CD4-positive, alpha-beta memory T cell (primary cell): ENCODE measurements around the gene RIT1. TPM values are rescaled to one million over a fixed set of nuclear protein-coding genes. Genes with fewer than 3 reads are reported as not detected.

Experiments used
- CTCF ChIA-PET: fragments of 350-600 bp; sonication (Branson Sonifier 250); formaldehyde crosslinking; loops from one replicate; lab custom pipeline; 2021; ENCODE audit warnings: inconsistent platforms; ENCODE audit not compliant: partially characterized antibody; lab: Charles Lee
- POLR2A ChIA-PET: fragments of 350-600 bp; sonication (Branson Sonifier 250); formaldehyde crosslinking; loops from one replicate; lab custom pipeline; 2021; ENCODE audit not compliant: partially characterized antibody; lab: Charles Lee
- DNase-seq, 5 donors: peaks; one replicate each; pipeline versions ENCODE4 v3.0.0 to v3.0.0-alpha.2; 2020 to 2022; ENCODE audit warnings: mixed read lengths in 1 of 5
- H3K27ac ChIP-seq: one replicate; pipeline ENCODE4 v1.7.0; 2013; ENCODE audit warnings: low read depth, low read length
- H3K27me3 ChIP-seq: 2 replicates; pipeline ENCODE4 v1.7.0; 2013; ENCODE audit warnings: mild to moderate bottlenecking, low read length, moderate library complexity; ENCODE audit not compliant: insufficient read depth
- H3K36me3 ChIP-seq: 2 replicates; pipeline ENCODE4 v1.7.0; 2013; ENCODE audit warnings: mild to moderate bottlenecking, low read length, moderate library complexity; ENCODE audit not compliant: insufficient read depth
- H3K4me1 ChIP-seq: 2 replicates; pipeline ENCODE4 v1.7.0; 2013; ENCODE audit warnings: mild to moderate bottlenecking, low read length, moderate library complexity; ENCODE audit not compliant: insufficient read depth
- H3K4me3 ChIP-seq, 2 donors: one replicate each; pipeline ENCODE4 v1.7.0; 2013; ENCODE audit warnings: low read length in 2 of 2, mild to moderate bottlenecking in 1 of 2
- H3K9me3 ChIP-seq, 2 donors: one replicate each; pipeline ENCODE4 v1.7.0; 2013; ENCODE audit warnings: low read length in 2 of 2, control low read depth in 1 of 2; ENCODE audit not compliant: control insufficient read depth in 1 of 2
- H3K27ac Mint-ChIP-seq, 7 donors: one replicate each; pipeline ENCODE4 v1.8.0; 2020 to 2021; ENCODE audit warnings: mixed read lengths in 7 of 7, mild to moderate bottlenecking in 6 of 7, inconsistent platforms in 3 of 7, moderate library complexity in 3 of 7
- H3K27me3 Mint-ChIP-seq, 2 donors: one replicate each; pipeline ENCODE4 v1.8.0; 2020 to 2021; ENCODE audit warnings: mixed read lengths in 2 of 2
- H3K36me3 Mint-ChIP-seq, 2 donors: one replicate each; pipeline ENCODE4 v1.8.0; 2020 to 2021; ENCODE audit warnings: mixed read lengths in 2 of 2, inconsistent platforms in 1 of 2, mild to moderate bottlenecking in 1 of 2
- H3K4me1 Mint-ChIP-seq, 4 donors: one replicate each; pipeline ENCODE4 v1.8.0; 2020 to 2021; ENCODE audit warnings: mixed read lengths in 4 of 4, mild to moderate bottlenecking in 1 of 4
- H3K4me3 Mint-ChIP-seq, 8 donors: one replicate each; pipeline ENCODE4 v1.8.0; 2020 to 2021; ENCODE audit warnings: mixed read lengths in 8 of 8, mild to moderate bottlenecking in 7 of 8, moderate library complexity in 6 of 8, inconsistent platforms in 3 of 8
- H3K9me3 Mint-ChIP-seq, 8 donors: one replicate each; pipeline ENCODE4 v1.8.0; 2020 to 2021; ENCODE audit warnings: mixed read lengths in 8 of 8, mild to moderate bottlenecking in 5 of 8, inconsistent platforms in 3 of 8, moderate library complexity in 1 of 8
- intact Hi-C: fragments of 100-400 bp; cut with micrococcal nuclease; formaldehyde crosslinking; loops from one replicate; pipeline ENCODE4 v1.15.1; 2023
- polyA plus RNA-seq, 2 donors: library from polyadenylated mRNA; unstranded; fragments of 300-500 nt; fragmentation: Illumina TruSeq; gene quantifications; one replicate each; pipeline ENCODE4 v1.2.3, GENCODE V29; 2021
- total RNA-seq, 2 experiments: library from RNA; stranded (reverse); gene quantifications; one replicate each; pipeline ENCODE4 v1.2.3, GENCODE V29; 2021

The RIT1 gene
- total and polyA plus RNA-seq, 4 experiments from 2014 or later: 14.1 to 48.0 (median 32.7) TPM

DNA sequence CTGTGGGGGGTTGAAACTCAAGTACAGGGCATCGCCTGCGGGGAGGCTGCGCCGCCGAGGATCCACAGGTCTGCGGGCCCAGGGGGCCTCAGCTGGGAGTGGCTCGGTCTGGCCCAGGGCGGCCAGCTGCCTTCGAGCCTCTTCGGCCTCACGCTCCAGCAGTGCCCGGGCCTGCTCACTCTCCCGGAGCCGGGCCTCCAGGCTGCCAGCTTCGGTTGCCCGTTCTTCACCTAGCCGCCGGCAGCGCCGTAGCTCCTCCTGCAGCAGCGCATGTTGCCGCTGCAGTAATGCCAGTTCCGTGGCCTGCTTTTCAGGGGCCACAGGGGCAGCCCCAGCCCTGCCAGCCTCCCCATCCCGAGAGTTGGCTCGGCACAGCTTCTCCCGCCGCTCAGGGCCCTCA lies 39.7 kb upstream of the RIT1 start:
- Histone ChIP-seq H3K36me3 (peaks cover 67% of the 10 kb centered on the region), H3K4me1 (peaks cover 18% of the 10 kb centered on the region), H3K27ac (no peak overlapping the region), H3K4me3 (no peak overlapping the region), H3K27me3 (no peaks in the 10 kb centered on the region), H3K9me3 (no peaks in the 10 kb centered on the region)
- no peak for DNase-seq
- CTCF ChIA-PET: interaction anchor here (0.9 to 1.4 kb wide), 2 partner anchors 17 to 39 kb away, joined by 3 to 4 read pairs; no protein-coding TSS in a partner anchor
- Mint-ChIP-seq H3K36me3 (peaks cover 39 to 66% of the 10 kb centered on the region in 2 donors), H3K27ac (peak overlapping the region in 1 of 7 donors; percentile 80), H3K27me3 (no peaks in the 10 kb centered on the region), H3K4me1 (peaks cover 10 to 16% (median 14%) of the 10 kb centered on the region in 4 donors), H3K9me3 (no peaks in the 10 kb centered on the region), H3K4me3 (no peak overlapping the region)
- intact Hi-C loops: no loop called here
- POLR2A ChIA-PET: interaction anchor here (0.6 to 2.2 kb wide), 2 partner anchors 26 to 385 kb away, joined by 3 to 8 read pairs; no protein-coding TSS in a partner anchor

DNA sequence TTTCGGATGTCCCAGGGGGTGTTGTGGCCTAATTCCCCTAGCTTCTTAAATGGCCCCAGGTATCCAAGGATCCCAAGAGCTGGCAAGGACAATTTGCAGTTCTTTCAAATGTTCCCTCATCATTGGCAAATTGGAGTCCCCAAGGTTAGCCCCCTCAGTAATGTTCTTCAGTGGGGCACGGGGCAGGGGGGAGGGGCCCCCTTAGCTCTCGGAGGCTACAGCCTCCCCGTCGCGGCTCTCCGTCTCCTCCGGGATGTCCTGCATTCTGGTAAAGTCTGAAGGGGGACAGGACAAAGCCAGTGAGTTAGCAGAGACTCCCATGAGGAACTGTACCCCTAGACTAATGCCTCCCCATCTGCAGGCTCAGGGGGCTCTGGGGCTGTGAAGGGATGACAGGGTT lies 36.6 kb upstream of the RIT1 start:
- Mint-ChIP-seq H3K4me3 (no peak overlapping the region), H3K27me3 (no peaks in the 10 kb centered on the region), H3K9me3 (no peaks in the 10 kb centered on the region), H3K27ac (peak overlapping the region in 3 of 7 donors; percentile 4 to 84 (median 50)), H3K36me3 (peaks cover 23 to 48% of the 10 kb centered on the region in 2 donors), H3K4me1 (peaks cover 15 to 38% (median 26%) of the 10 kb centered on the region in 4 donors)
- no peaks in the 10 kb centered on the region for H3K9me3 ChIP-seq
- intact Hi-C loops: no loop called here
- CTCF ChIA-PET: interaction anchor here (1.0 to 1.3 kb wide), 3 partner anchors 9 to 35 kb away, joined by 3 to 4 read pairs (median 3); no protein-coding TSS in a partner anchor
- H3K36me3 ChIP-seq: peaks cover 43% of the 10 kb centered on the region
- DNase-seq: no peak
- no peaks in the 10 kb centered on the region for H3K27me3 ChIP-seq
- H3K27ac ChIP-seq: no peak overlapping the region
- peaks cover 35% of the 10 kb centered on the region for H3K4me1 ChIP-seq
- POLR2A ChIA-PET: interaction anchor here (1.2 to 2.6 kb wide), 3 partner anchors 14 to 36 kb away, joined by 3 to 14 read pairs (median 5); partner anchors contain the start of genes ARHGEF2 and KHDC4
- H3K4me3 ChIP-seq: no peak overlapping the region

DNA sequence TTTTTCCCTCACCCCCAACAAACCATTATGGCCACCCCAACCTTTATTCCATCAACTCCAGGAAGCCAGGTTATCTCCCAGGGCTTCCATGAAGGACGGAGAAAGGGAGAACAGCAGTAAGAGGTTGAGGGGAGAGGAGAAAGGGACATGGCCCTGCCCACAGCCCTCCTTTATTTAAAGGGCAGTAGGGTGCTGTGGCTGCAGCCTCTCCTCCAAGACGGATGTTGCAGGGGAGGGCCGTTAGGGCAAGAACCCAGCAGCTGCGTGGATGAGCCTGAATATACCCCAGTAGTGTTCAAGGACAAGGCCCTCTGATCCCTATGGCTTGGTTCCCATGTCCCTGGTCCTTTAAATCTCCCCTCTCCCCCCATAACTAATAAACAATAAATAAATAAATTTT lies 36.1 kb upstream of the RIT1 start:
- Histone ChIP-seq H3K4me3 (no peak overlapping the region), H3K9me3 (no peaks in the 10 kb centered on the region), H3K36me3 (peaks cover 39% of the 10 kb centered on the region), H3K27me3 (no peaks in the 10 kb centered on the region), H3K27ac (peak overlapping the region; percentile 48), H3K4me1 (peaks cover 35% of the 10 kb centered on the region)
- Mint-ChIP-seq H3K4me3 (peak overlapping the region in 2 of 8 donors; percentile 36 to 82), H3K9me3 (no peaks in the 10 kb centered on the region), H3K27me3 (no peaks in the 10 kb centered on the region), H3K4me1 (peaks cover 15 to 41% (median 29%) of the 10 kb centered on the region in 4 donors), H3K27ac (peak overlapping the region; percentile 84 to 95 (median 91)), H3K36me3 (peaks cover 23 to 44% of the 10 kb centered on the region in 2 donors)
- intact Hi-C loops: no loop called here
- CTCF ChIA-PET: interaction anchor here (1.0 to 1.3 kb wide), 2 partner anchors 9 to 35 kb away, joined by 3 read pairs; no protein-coding TSS in a partner anchor
- DNase-seq: no peak
- POLR2A ChIA-PET: interaction anchor here (1.2 to 2.6 kb wide), 3 partner anchors 13 to 36 kb away, joined by 3 to 14 read pairs (median 5); partner anchors contain the start of genes ARHGEF2 and KHDC4

DNA sequence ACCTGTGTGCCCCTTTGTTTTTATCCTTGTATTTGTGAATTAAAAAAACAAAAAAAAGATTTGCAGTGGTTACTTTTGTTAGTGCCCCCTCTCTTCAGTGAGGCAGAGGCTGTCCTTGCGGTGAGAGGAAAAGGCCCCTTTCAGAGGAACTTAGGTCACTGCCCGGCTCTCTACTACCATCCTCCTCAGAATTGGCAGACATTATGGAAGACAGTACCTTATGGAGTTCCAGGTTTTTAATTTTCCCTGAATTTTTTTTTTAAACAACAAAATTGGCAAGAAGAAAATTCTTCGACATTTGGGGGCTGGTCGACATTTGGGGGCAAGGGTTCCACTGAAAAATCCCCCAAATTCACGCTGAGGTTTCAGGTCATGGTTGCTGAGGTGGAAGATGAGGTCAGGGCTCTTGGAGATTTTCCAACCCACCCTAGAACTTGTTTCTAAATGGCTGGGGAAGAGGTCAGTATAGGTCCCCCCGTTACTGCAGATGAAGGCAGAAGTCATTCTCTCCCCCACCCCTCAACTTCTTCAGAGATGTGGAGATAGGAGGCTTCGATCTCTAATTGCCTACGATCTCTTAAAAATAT lies 35.6 kb upstream of the RIT1 start:
- intact Hi-C loops: no loop called here
- Histone ChIP-seq H3K27me3 (no peaks in the 10 kb centered on the region), H3K4me3 (no peak overlapping the region), H3K27ac (peak overlapping the region; percentile 48), H3K9me3 (no peaks in the 10 kb centered on the region), H3K4me1 (peaks cover 36% of the 10 kb centered on the region), H3K36me3 (peaks cover 33% of the 10 kb centered on the region)
- H3K9me3 Mint-ChIP-seq: no peaks in the 10 kb centered on the region
- DNase-seq: no peak
- peak overlapping the region in 6 of 8 donors; percentile 36 to 82 (median 54) for H3K4me3 Mint-ChIP-seq
- peak overlapping the region; percentile 84 to 95 (median 91) for H3K27ac Mint-ChIP-seq
- peaks cover 18 to 38% of the 10 kb centered on the region in 2 donors for H3K36me3 Mint-ChIP-seq
- H3K27me3 Mint-ChIP-seq: no peaks in the 10 kb centered on the region
- ChIA-PET CTCF (interaction anchor here (0.6 to 1.0 kb wide), 3 partner anchors 12 to 32 kb away, joined by 3 to 4 read pairs (median 4); partner anchors contain the start of genes ARHGEF2 and KHDC4), POLR2A (interaction anchor here (0.6 to 10.8 kb wide), 10 partner anchors 10 to 57 kb away, joined by 3 to 179 read pairs (median 4); partner anchors contain the start of genes ARHGEF2 and KHDC4)
- peaks cover 15 to 45% (median 33%) of the 10 kb centered on the region in 4 donors for H3K4me1 Mint-ChIP-seq

GRCh38 chr1:155944444-155944799 lies 33.3 kb upstream of the RIT1 start:
- H3K27ac Mint-ChIP-seq: peak overlapping the region in 6 of 7 donors; percentile 32 to 90 (median 80)
- intact Hi-C loops: no loop called here
- no peak for DNase-seq
- ChIA-PET POLR2A (interaction anchor here (0.8 to 10.8 kb wide), 7 partner anchors 11 to 71 kb away, joined by 3 to 179 read pairs (median 7); partner anchors contain the start of genes ARHGEF2 and KHDC4), CTCF (interaction anchor here (0.6 to 2.5 kb wide), 3 partner anchors 8 to 53 kb away, joined by 3 to 10 read pairs (median 3); no protein-coding TSS in a partner anchor)
- H3K4me1 Mint-ChIP-seq: peaks cover 29 to 65% (median 51%) of the 10 kb centered on the region in 4 donors
- peaks cover 0 to 2% (median 0%) of the 10 kb centered on the region in 8 donors for H3K9me3 Mint-ChIP-seq
- H3K27me3 Mint-ChIP-seq: no peaks in the 10 kb centered on the region
- H3K4me3 Mint-ChIP-seq: no peak overlapping the region
- Histone ChIP-seq H3K4me3 (no peak overlapping the region), H3K27ac (no peak overlapping the region), H3K36me3 (peaks cover 14% of the 10 kb centered on the region), H3K9me3 (no peaks in the 10 kb centered on the region), H3K27me3 (no peaks in the 10 kb centered on the region), H3K4me1 (peaks cover 56% of the 10 kb centered on the region)
- peaks cover 5 to 25% of the 10 kb centered on the region in 2 donors for H3K36me3 Mint-ChIP-seq

DNA sequence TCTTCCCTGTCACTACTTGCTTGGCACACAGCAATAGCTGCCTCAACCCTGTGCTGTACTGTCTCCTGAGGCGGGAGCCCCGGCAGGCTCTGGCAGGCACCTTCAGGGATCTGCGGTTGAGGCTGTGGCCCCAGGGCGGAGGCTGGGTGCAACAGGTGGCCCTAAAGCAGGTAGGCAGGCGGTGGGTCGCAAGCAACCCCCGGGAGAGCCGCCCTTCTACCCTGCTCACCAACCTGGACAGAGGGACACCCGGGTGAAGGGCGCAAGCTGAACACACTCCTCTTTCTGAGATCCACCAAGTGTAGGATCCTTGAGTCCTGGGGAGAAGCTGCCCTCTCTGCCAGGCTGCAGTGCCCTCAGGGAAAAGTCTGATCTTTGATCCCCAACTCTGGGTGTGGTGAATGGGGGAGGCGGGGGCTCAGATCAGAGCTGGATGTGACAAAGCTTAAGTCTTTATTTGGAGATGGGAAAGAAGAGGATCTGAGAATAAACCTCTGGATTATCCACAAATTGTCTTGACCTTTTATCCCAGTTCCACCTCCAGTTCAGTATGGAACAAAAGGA lies 31.5 kb upstream of the RIT1 start:
- no peak overlapping the region for H3K4me3 ChIP-seq
- intact Hi-C loops: no loop called here

More for the DNA sequence above, 31.5 kb upstream of the RIT1 start:
- Mint-ChIP-seq H3K4me1 (peaks cover 34 to 72% (median 57%) of the 10 kb centered on the region in 4 donors), H3K27me3 (no peaks in the 10 kb centered on the region), H3K36me3 (peaks cover 5 to 16% of the 10 kb centered on the region in 2 donors), H3K4me3 (no peak overlapping the region), H3K27ac (peak overlapping the region in 1 of 7 donors; percentile 68), H3K9me3 (peaks cover 0 to 2% (median 0%) of the 10 kb centered on the region in 8 donors)
- CTCF ChIA-PET: interaction anchor here (0.9 to 2.5 kb wide), 3 partner anchors 9 to 47 kb away, joined by 3 to 10 read pairs (median 3); partner anchors contain the start of gene KHDC4
- Histone ChIP-seq H3K36me3 (peaks cover 14% of the 10 kb centered on the region), H3K9me3 (no peaks in the 10 kb centered on the region), H3K27ac (no peak overlapping the region), H3K27me3 (no peaks in the 10 kb centered on the region), H3K4me1 (peaks cover 64% of the 10 kb centered on the region)
- no peak for DNase-seq
- POLR2A ChIA-PET: interaction anchor here (0.8 to 10.8 kb wide), 5 partner anchors 9 to 48 kb away, joined by 3 to 179 read pairs (median 7); partner anchors contain the start of genes ARHGEF2 and KHDC4
